ENCODE measurements around the gene CREB3L1. TPM values are rescaled to one million over a fixed set of nuclear protein-coding genes. Genes with fewer than 3 reads are reported as not detected.
A peak's percentile ranks its signal among the peaks of the same experiment; 100 is the strongest.

The CREB3L1 gene
- total and polyA plus RNA-seq, 2 donors (not counting 3 experiments of a cell fraction or from before 2014, with no cell fraction given) = 0.23 to 0.84 TPM

GRCh38 chr11:46366661-46367161 is 89.2 kb downstream of the CREB3L1 start:
- Histone ChIP-seq H2AFZ (ENCODE audit: low read depth, low read length) (no peak overlapping the region), H3K4me2 (ENCODE audit: insufficient read depth, low read length) (no peak overlapping the region), H3K36me3 (ENCODE audit: control insufficient read depth in 2 of 2, extremely low read depth in 1 of 2, insufficient read depth in 2 of 2, low read length in 2 of 2) (peaks cover 0 to 11% of the 10 kb centered on the region in 2 experiments), H4K20me1 (replicated peaks; ENCODE audit: control insufficient read depth, extremely low read depth, insufficient read depth, low read length) (no peaks in the 10 kb centered on the region), H3K79me2 (ENCODE audit: control insufficient read depth, insufficient read depth, low read length) (peaks cover 25% of the 10 kb centered on the region), H3K9ac (replicated peaks; ENCODE audit: extremely low read depth, insufficient read depth, low read length) (no peak overlapping the region), H3K4me3 (replicated peaks in 1 of 3; ENCODE audit: insufficient read depth in 1 of 3, low read depth in 1 of 3, low read length in 3 of 3) (no peak overlapping the region), H3K27ac (ENCODE audit: insufficient read depth, low read depth, low read length) (no peak overlapping the region), H3K9me1 (replicated peaks; ENCODE audit: control insufficient read depth, extremely low read depth, insufficient read depth, low read length) (no peaks in the 10 kb centered on the region), H3K9me3 (replicated peaks; ENCODE audit: control insufficient read depth, insufficient read depth, low read length) (no peaks in the 10 kb centered on the region), H3K4me1 (ENCODE audit: control insufficient read depth, extremely low read depth, insufficient read depth, low read length) (peaks cover 25% of the 10 kb centered on the region), H3K27me3 (ENCODE audit: control insufficient read depth in 2 of 2, insufficient read depth in 2 of 2, low read length in 2 of 2) (no peaks in the 10 kb centered on the region)
- ChIA-PET CTCF (interaction anchor here (0.8 to 11.6 kb wide), 2 partner anchors 15 to 16 kb away, joined by 3 to 200 read pairs; partner anchors contain the start of gene DGKZ), POLR2A (no interaction called here)
- DNase-seq (ENCODE audit: low read depth, low spot score) = no peak
- TF ChIP-seq MYC (IDR thresholded peaks at IDR 0.05; ENCODE audit: low read depth, low read length) (no peak), JUN (IDR thresholded peaks at IDR 0.05; ENCODE audit: borderline replicate concordance, insufficient read depth, insufficient read length, low read depth) (no peak)
- TF ChIP-seq, protein P1, sequence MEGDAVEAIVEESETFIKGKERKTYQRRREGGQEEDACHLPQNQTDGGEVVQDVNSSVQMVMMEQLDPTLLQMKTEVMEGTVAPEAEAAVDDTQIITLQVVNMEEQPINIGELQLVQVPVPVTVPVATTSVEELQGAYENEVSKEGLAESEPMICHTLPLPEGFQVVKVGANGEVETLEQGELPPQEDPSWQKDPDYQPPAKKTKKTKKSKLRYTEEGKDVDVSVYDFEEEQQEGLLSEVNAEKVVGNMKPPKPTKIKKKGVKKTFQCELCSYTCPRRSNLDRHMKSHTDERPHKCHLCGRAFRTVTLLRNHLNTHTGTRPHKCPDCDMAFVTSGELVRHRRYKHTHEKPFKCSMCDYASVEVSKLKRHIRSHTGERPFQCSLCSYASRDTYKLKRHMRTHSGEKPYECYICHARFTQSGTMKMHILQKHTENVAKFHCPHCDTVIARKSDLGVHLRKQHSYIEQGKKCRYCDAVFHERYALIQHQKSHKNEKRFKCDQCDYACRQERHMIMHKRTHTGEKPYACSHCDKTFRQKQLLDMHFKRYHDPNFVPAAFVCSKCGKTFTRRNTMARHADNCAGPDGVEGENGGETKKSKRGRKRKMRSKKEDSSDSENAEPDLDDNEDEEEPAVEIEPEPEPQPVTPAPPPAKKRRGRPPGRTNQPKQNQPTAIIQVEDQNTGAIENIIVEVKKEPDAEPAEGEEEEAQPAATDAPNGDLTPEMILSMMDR (IDR thresholded peaks at IDR 0.05; ENCODE audit: extremely low read depth in 1 of 2, insufficient read depth in 1 of 2, low read depth in 1 of 2, low read length in 2 of 2) = no peak
- intact Hi-C loops (cut with micrococcal nuclease) = loop anchor here (1.0 kb wide), 3 partner anchors 14 to 127 kb away; partner anchors contain the start of gene DGKZ
- dilution Hi-C loops (cut with MboI; ENCODE audit: extremely low pct_ligation_motif_present, low sequenced_read_pairs) = no loop called here
- no TSS peak for BruUV-seq (replicated peaks)
- FAIRE-seq = no peak

- DNase-seq (ENCODE audit: low read depth, low spot score) (peak; percentile 43), FAIRE-seq (peak; percentile 81)
These were observed 89.9 kb downstream of the CREB3L1 start for GRCh38 chr11:46367244-46367915.

More at GRCh38 chr11:46367244-46367915, 89.9 kb downstream of the CREB3L1 start:
- Histone ChIP-seq H3K9me1 (replicated peaks; ENCODE audit: control insufficient read depth, extremely low read depth, insufficient read depth, low read length) (no peaks in the 10 kb centered on the region), H3K27me3 (ENCODE audit: control insufficient read depth in 2 of 2, insufficient read depth in 2 of 2, low read length in 2 of 2) (no peaks in the 10 kb centered on the region), H3K79me2 (ENCODE audit: control insufficient read depth, insufficient read depth, low read length) (peaks cover 19% of the 10 kb centered on the region), H3K27ac (ENCODE audit: insufficient read depth, low read depth, low read length) (no peak overlapping the region), H3K4me3 (replicated peaks in 1 of 3; ENCODE audit: insufficient read depth in 1 of 3, low read depth in 1 of 3, low read length in 3 of 3) (no peak overlapping the region), H3K4me2 (ENCODE audit: insufficient read depth, low read length) (no peak overlapping the region), H3K9ac (replicated peaks; ENCODE audit: extremely low read depth, insufficient read depth, low read length) (no peak overlapping the region), H4K20me1 (replicated peaks; ENCODE audit: control insufficient read depth, extremely low read depth, insufficient read depth, low read length) (no peaks in the 10 kb centered on the region), H3K9me3 (replicated peaks; ENCODE audit: control insufficient read depth, insufficient read depth, low read length) (no peaks in the 10 kb centered on the region), H2AFZ (ENCODE audit: low read depth, low read length) (no peak overlapping the region), H3K36me3 (ENCODE audit: control insufficient read depth in 2 of 2, extremely low read depth in 1 of 2, insufficient read depth in 2 of 2, low read length in 2 of 2) (peaks cover 0 to 13% of the 10 kb centered on the region in 2 experiments), H3K4me1 (ENCODE audit: control insufficient read depth, extremely low read depth, insufficient read depth, low read length) (peaks cover 18% of the 10 kb centered on the region)
- ChIA-PET POLR2A (no interaction called here), CTCF (interaction anchor here (2.7 to 11.6 kb wide), 2 partner anchors 15 to 24 kb away, joined by 9 to 200 read pairs; partner anchors contain the start of genes CHRM4 and DGKZ)
- no TSS peak for BruUV-seq (replicated peaks)
- dilution Hi-C loops (cut with MboI; ENCODE audit: extremely low pct_ligation_motif_present, low sequenced_read_pairs) = no loop called here
- TF ChIP-seq, protein P1 (IDR thresholded peaks at IDR 0.05; ENCODE audit: extremely low read depth in 1 of 2, insufficient read depth in 1 of 2, low read depth in 1 of 2, low read length in 2 of 2) = peak; percentile 77 to 93
- TF ChIP-seq GATA2 (IDR thresholded peaks at IDR 0.05; ENCODE audit: insufficient read depth, insufficient read length, low read depth, low read length) (no peak), POLR2A (IDR thresholded peaks at IDR 0.05; ENCODE audit: low read depth, low read length) (no peak), MYC (IDR thresholded peaks at IDR 0.05; ENCODE audit: low read depth, low read length) (no peak)
- intact Hi-C loops (cut with micrococcal nuclease) = loop anchor here (1.0 kb wide), 3 partner anchors 15 to 128 kb away; partner anchors contain the start of gene DGKZ

All from endothelial cell of umbilical vein (primary cell).